ENCODE results near the gene ADGRL3. TPM values are rescaled to one million over a fixed set of nuclear protein-coding genes. Genes with fewer than 3 reads are reported as not detected.

The ADGRL3 gene
- total and polyA plus RNA-seq, 7 donors, result under 0.01 to 11.9 (median 5.4) TPM

GRCh38 chr4:61243962-61244361 lies 43.8 kb downstream of the ADGRL3 start:
- TF ChIP-seq POLR2AphosphoS5 (IDR thresholded peaks at IDR 0.05), result no peak
- TF ChIP-seq, protein P1, sequence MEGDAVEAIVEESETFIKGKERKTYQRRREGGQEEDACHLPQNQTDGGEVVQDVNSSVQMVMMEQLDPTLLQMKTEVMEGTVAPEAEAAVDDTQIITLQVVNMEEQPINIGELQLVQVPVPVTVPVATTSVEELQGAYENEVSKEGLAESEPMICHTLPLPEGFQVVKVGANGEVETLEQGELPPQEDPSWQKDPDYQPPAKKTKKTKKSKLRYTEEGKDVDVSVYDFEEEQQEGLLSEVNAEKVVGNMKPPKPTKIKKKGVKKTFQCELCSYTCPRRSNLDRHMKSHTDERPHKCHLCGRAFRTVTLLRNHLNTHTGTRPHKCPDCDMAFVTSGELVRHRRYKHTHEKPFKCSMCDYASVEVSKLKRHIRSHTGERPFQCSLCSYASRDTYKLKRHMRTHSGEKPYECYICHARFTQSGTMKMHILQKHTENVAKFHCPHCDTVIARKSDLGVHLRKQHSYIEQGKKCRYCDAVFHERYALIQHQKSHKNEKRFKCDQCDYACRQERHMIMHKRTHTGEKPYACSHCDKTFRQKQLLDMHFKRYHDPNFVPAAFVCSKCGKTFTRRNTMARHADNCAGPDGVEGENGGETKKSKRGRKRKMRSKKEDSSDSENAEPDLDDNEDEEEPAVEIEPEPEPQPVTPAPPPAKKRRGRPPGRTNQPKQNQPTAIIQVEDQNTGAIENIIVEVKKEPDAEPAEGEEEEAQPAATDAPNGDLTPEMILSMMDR (IDR thresholded peaks at IDR 0.05), result no peak
- 28 to 66% methylated on average over 2 of the region's 2 CpGs for WGBS, 2 donors
- no peaks in the 10 kb centered on the region for H3K36me3 ChIP-seq

DNA sequence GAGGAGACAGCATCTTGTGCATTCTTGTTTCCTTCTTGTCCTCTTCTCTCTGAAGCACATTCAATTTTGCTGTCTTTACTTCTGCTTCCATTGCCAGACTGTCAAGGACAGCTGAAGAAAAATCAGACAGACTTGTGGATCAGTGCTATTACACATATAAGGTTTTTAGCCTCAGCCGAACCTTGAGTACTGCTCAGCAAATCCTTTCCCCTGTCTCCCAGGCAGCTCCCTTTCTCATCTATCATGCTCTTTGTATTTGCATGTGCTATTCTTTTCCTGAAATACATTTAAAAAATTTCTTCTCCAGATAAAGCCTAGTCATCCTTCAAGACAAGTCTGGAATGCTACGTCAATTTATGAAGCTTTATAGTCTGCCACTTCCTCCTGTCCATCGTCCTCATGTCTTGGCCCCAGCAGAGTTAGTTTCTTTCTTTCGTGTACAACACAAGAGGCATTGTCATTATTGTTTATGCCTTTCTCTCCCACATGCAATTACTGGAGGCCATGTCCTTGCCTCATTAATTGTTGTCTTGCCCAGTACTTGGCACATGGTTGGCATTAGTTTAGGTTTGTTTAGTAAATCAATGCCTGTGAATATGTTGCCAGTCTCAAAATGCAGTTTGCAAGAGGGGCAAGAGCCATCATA lies 45.1 kb downstream of the ADGRL3 start:
- no peak overlapping the region for H3K4me3 ChIP-seq
- intact Hi-C loops (cut with DNase I), result no loop called here
- DNase-seq, result no peak
- no peaks in the 10 kb centered on the region for H3K27me3 ChIP-seq
- no peak for TF ChIP-seq POLR2AphosphoS5 (IDR thresholded peaks at IDR 0.05)
- TF ChIP-seq, protein P1 (IDR thresholded peaks at IDR 0.05), result no peak
- no peak for TF ChIP-seq EP300 (IDR thresholded peaks at IDR 0.05)
- TF ChIP-seq POLR2A (IDR thresholded peaks at IDR 0.05), result no peak
- WGBS, 2 donors, result 48 to 67% methylated on average over 4 of the region's 4 CpGs
- no peaks in the 10 kb centered on the region for H3K9me3 ChIP-seq
- H3K36me3 ChIP-seq, result no peaks in the 10 kb centered on the region
- no peaks in the 10 kb centered on the region for H3K4me1 ChIP-seq
- no peak overlapping the region for H3K27ac ChIP-seq

More at GRCh38 chr4:61243962-61244361, 43.8 kb downstream of the ADGRL3 start:
- Histone ChIP-seq H3K27me3 (no peaks in the 10 kb centered on the region), H3K27ac (no peak overlapping the region), H3K4me3 (no peak overlapping the region), H3K9me3 (no peaks in the 10 kb centered on the region), H3K4me1 (no peaks in the 10 kb centered on the region)
- no peak for DNase-seq
- intact Hi-C loops (cut with DNase I), result no loop called here

- Histone ChIP-seq H3K36me3 (no peaks in the 10 kb centered on the region), H3K9me3 (no peaks in the 10 kb centered on the region), H3K27ac (no peak overlapping the region), H3K4me3 (no peak overlapping the region), H3K4me1 (no peaks in the 10 kb centered on the region), H3K27me3 (no peaks in the 10 kb centered on the region)
- intact Hi-C loops (cut with DNase I), result no loop called here
- WGBS, 2 donors, result 73 to 82% methylated on average over 1 of the region's 1 CpG
- DNase-seq, result no peak
- TF ChIP-seq POLR2AphosphoS5 (IDR thresholded peaks at IDR 0.05), result no peak
- TF ChIP-seq, protein P1 (IDR thresholded peaks at IDR 0.05), result no peak
Measured at GRCh38 chr4:61246034-61246433, 45.9 kb downstream of the ADGRL3 start.

DNA sequence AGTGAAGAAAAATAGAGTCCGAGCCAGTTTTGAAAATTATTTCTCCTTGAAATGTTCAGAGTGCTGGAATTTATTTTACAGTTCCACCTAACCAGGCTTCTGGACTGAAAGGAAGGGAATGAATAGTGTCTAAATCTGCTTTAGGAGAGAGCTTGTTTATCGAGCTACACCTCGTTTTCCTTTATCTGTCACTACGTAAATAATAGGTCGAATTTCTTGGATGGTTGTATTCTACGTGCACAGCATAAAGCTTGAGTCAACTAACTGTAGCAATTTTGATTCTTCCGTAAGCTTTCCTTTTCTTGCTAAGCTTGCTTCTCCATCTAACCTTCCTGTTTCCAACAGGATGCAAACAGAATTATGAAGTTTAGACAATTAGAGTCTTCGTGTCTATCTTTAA lies 48.6 kb downstream of the ADGRL3 start:
- intact Hi-C loops (cut with DNase I), result no loop called here
- Histone ChIP-seq H3K4me3 (no peak overlapping the region), H3K9me3 (no peaks in the 10 kb centered on the region), H3K4me1 (no peaks in the 10 kb centered on the region), H3K36me3 (no peaks in the 10 kb centered on the region), H3K27me3 (no peaks in the 10 kb centered on the region), H3K27ac (no peak overlapping the region)
- 67 to 69% methylated on average over 8 of the region's 8 CpGs for WGBS, 2 donors
- TF ChIP-seq POLR2AphosphoS5 (IDR thresholded peaks at IDR 0.05) (no peak), POLR2A (IDR thresholded peaks at IDR 0.05) (no peak), EP300 (IDR thresholded peaks at IDR 0.05) (no peak)
- TF ChIP-seq, protein P1 (IDR thresholded peaks at IDR 0.05), result no peak
- no peak for DNase-seq

- H3K9me3 ChIP-seq, result no peaks in the 10 kb centered on the region
- H3K4me1 ChIP-seq, result no peaks in the 10 kb centered on the region
- no peak overlapping the region for H3K4me3 ChIP-seq
- no peak overlapping the region for H3K27ac ChIP-seq
- no peaks in the 10 kb centered on the region for H3K27me3 ChIP-seq
- 44 to 77% methylated on average over 6 of the region's 6 CpGs for WGBS, 2 donors
- DNase-seq, result no peak
- intact Hi-C loops (cut with DNase I), result no loop called here
- H3K36me3 ChIP-seq, result no peaks in the 10 kb centered on the region
- TF ChIP-seq POLR2AphosphoS5 (IDR thresholded peaks at IDR 0.05) (no peak), EP300 (IDR thresholded peaks at IDR 0.05) (no peak), POLR2A (IDR thresholded peaks at IDR 0.05) (no peak)
- TF ChIP-seq, protein P1 (IDR thresholded peaks at IDR 0.05), result no peak
Measured at GRCh38 chr4:61251129-61251528, 51.0 kb downstream of the ADGRL3 start.
